OCI-LY3 (cell line): Measurements from ENCODE around the gene ANGPTL5.

Experiments
- H2AFZ ChIP-seq: fragments of 200-600, 300-600 bp; shearing (Covaris generic); 2 replicates; pipeline ENCODE4 v1.6.0; 2014; ENCODE audit warnings: antibody characterized with exemption, low read depth, low read length
- H3K27ac ChIP-seq: fragments of 200-600, 300-600 bp; sonication (generic); 2 replicates; pipeline ENCODE4 v1.5.1; 2014; ENCODE audit warnings: mild to moderate bottlenecking, low read length, moderate library complexity, mixed read lengths
- H3K27me3 ChIP-seq: fragments of 200-600, 300-600 bp; sonication (generic); 2 replicates; pipeline ENCODE4 v1.6.1; 2014; ENCODE audit warnings: low read depth, low read length, mixed read lengths
- H3K36me3 ChIP-seq: fragments of 200-600, 300-600 bp; sonication (generic); replicated peaks from 2 replicates; pipeline ENCODE3; 2014; ENCODE audit warnings: low read depth, low read length, mixed read lengths
- H3K4me1 ChIP-seq: fragments of 300-600, 200-600 bp; sonication (generic); 2 replicates; pipeline ENCODE4 v1.6.1; 2014; ENCODE audit warnings: low read length, mixed read lengths
- H3K4me2 ChIP-seq: fragments of 200-600, 300-600 bp; sonication (generic); 2 replicates; pipeline ENCODE4 v1.6.1; 2014; ENCODE audit warnings: low read length, mixed read lengths
- H3K4me3 ChIP-seq: fragments of 300-600, 200-600 bp; sonication (generic); 2 replicates; pipeline ENCODE4 v1.5.1; 2014; ENCODE audit warnings: antibody characterized with exemption, mild to moderate bottlenecking, low read length, moderate library complexity
- H3K79me2 ChIP-seq: fragments of 300-600, 200-600 bp; shearing (Covaris generic); 2 replicates; pipeline ENCODE4 v1.6.1; 2014; ENCODE audit warnings: mild to moderate bottlenecking, low read length, mixed read lengths
- H3K9ac ChIP-seq: fragments of 300-600, 200-600 bp; shearing (Covaris generic); 2 replicates; pipeline ENCODE4 v1.6.0; 2014; ENCODE audit warnings: mild to moderate bottlenecking, low read length, moderate library complexity
- H3K9me3 ChIP-seq: fragments of 200-600, 300-600 bp; shearing (Covaris generic); 2 replicates; pipeline ENCODE4 v1.6.1; 2014; ENCODE audit warnings: low read length, mixed read lengths; ENCODE audit not compliant: insufficient read depth
- H4K20me1 ChIP-seq: fragments of 200-600, 300-600 bp; sonication (generic); 2 replicates; pipeline ENCODE4 v1.6.1; 2016; ENCODE audit warnings: low read length, mixed read lengths; ENCODE audit not compliant: insufficient read depth
- EZH2phosphoT487 ChIP-seq: fragments of 200-600 bp; shearing (Covaris generic); IDR thresholded peaks from 2 replicates; pipeline ENCODE4 v1.6.1; 2018; ENCODE audit warnings: antibody characterized with exemption, mixed run types, low read depth
- TF ChIP-seq, protein P1 (sequence below): fragments of 200-600, 300-600 bp; sonication (generic); IDR thresholded peaks from 2 replicates; pipeline ENCODE4 v1.5.1; 2014; ENCODE audit warnings: antibody characterized with exemption, low read length, low read depth

ANGPTL5 gene

DNA sequence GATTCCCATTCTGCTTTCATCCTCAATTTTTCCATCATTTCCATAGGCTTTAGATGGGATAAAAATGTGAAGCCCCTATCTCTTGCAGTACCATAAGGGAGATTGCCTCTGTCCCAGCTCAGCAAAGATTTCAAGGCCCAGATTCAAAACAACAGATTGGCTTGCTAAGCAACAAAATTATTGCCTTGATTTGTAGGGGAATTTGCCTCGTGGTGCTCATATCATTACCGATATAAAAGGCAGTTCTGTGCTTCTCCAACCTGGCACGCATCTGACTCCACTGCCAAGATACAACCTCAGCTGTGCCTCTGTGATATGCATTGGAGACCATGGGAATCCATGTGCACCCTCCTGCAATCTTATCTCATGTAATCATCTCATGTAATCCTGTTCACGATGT lies 26.6 kb downstream of the ANGPTL5 start:
- Histone ChIP-seq H3K27ac (no peak overlapping the region), H3K4me3 (no peak overlapping the region), H4K20me1 (no peaks in the 10 kb centered on the region), H3K9me3 (no peaks in the 10 kb centered on the region), H3K36me3 (no peaks in the 10 kb centered on the region), H3K27me3 (no peaks in the 10 kb centered on the region), H3K4me2 (no peak overlapping the region), H2AFZ (no peak overlapping the region), H3K4me1 (no peaks in the 10 kb centered on the region), H3K9ac (no peak overlapping the region), H3K79me2 (no peaks in the 10 kb centered on the region)
- no peak for TF ChIP-seq EZH2phosphoT487
- TF ChIP-seq, protein P1, sequence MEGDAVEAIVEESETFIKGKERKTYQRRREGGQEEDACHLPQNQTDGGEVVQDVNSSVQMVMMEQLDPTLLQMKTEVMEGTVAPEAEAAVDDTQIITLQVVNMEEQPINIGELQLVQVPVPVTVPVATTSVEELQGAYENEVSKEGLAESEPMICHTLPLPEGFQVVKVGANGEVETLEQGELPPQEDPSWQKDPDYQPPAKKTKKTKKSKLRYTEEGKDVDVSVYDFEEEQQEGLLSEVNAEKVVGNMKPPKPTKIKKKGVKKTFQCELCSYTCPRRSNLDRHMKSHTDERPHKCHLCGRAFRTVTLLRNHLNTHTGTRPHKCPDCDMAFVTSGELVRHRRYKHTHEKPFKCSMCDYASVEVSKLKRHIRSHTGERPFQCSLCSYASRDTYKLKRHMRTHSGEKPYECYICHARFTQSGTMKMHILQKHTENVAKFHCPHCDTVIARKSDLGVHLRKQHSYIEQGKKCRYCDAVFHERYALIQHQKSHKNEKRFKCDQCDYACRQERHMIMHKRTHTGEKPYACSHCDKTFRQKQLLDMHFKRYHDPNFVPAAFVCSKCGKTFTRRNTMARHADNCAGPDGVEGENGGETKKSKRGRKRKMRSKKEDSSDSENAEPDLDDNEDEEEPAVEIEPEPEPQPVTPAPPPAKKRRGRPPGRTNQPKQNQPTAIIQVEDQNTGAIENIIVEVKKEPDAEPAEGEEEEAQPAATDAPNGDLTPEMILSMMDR = no peak

DNA sequence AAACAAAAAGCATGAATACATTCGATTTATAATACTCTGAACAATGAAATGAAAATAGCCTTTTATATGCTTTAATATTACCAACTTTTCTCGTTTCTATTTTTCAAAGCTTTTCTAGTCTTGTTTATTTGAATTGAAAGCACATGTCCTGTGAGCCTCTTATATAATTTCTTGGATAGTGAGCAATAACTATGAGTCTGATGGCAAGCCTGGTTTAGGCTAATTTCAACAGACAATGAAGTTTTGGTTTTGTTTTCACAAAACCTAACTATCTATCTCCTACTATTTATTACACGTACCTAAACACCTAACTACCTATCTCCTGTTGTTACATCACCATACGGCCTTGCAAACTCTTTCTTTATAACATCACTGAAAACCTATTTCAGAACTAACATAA lies 30.7 kb downstream of the ANGPTL5 start:
- H3K9ac ChIP-seq = no peak overlapping the region
- no peak overlapping the region for H3K4me3 ChIP-seq
- H3K36me3 ChIP-seq = no peaks in the 10 kb centered on the region
- no peak overlapping the region for H3K27ac ChIP-seq
- no peak overlapping the region for H3K4me2 ChIP-seq
- H3K27me3 ChIP-seq = no peaks in the 10 kb centered on the region
- no peak overlapping the region for H2AFZ ChIP-seq
- TF ChIP-seq, protein P1 = no peak
- TF ChIP-seq EZH2phosphoT487 = no peak
- no peaks in the 10 kb centered on the region for H4K20me1 ChIP-seq
- H3K4me1 ChIP-seq = no peaks in the 10 kb centered on the region
- no peaks in the 10 kb centered on the region for H3K79me2 ChIP-seq
- H3K9me3 ChIP-seq = no peaks in the 10 kb centered on the region

DNA sequence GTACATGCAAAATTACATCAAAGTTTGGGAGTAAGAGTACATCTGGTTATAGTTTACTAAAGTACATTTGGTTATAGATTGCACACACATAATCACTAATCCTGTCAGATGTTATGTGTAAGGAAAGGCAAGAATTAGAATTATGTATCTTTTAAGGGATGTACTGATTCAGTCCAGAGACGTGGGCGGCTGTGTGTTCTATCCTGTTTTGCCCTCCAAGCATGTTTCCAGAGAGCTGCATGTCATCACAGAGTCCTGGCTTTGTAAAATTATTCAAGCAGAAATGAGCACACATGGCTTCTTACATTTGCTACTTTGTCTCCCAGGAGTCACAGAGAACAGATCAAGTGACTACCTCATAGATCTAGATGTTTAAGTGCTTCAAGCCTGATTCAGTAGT lies 34.7 kb downstream of the ANGPTL5 start:
- Histone ChIP-seq H3K9ac (no peak overlapping the region), H3K27ac (no peak overlapping the region), H3K36me3 (no peaks in the 10 kb centered on the region), H3K27me3 (no peaks in the 10 kb centered on the region), H3K4me2 (no peak overlapping the region), H3K9me3 (no peaks in the 10 kb centered on the region), H3K4me3 (no peak overlapping the region), H3K4me1 (no peaks in the 10 kb centered on the region), H2AFZ (no peak overlapping the region), H3K79me2 (no peaks in the 10 kb centered on the region), H4K20me1 (no peaks in the 10 kb centered on the region)
- TF ChIP-seq, protein P1 = no peak
- no peak for TF ChIP-seq EZH2phosphoT487

DNA sequence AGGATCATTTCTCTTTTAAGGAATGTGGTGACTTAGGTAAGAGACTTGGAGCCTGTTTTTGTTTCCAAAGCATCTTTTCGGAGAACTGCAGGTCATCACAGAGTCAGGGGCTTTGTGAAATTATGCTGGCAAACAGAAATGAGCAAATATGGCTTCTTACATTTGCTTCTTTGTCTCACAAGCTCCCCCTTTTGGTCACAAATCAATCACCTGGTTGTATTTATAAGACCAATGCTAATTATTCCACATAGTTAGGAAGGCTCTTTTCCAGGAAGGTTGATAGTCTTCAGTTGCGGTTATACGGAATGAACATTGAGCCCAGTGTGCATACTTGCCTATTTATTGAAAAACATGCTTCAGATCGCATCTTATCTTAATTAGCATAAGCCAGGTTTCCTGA lies 36.1 kb downstream of the ANGPTL5 start:
- Histone ChIP-seq H3K27me3 (no peaks in the 10 kb centered on the region), H3K4me2 (peak overlapping the region; percentile 41; the same call in 1 of the 2 replicates), H3K79me2 (no peaks in the 10 kb centered on the region), H3K4me1 (no peaks in the 10 kb centered on the region), H3K4me3 (no peak overlapping the region), H3K9me3 (no peaks in the 10 kb centered on the region), H4K20me1 (no peaks in the 10 kb centered on the region), H3K9ac (no peak overlapping the region), H3K36me3 (no peaks in the 10 kb centered on the region), H2AFZ (peak overlapping the region; percentile 91), H3K27ac (no peak overlapping the region)
- TF ChIP-seq, protein P1 = peak; percentile 45
- TF ChIP-seq EZH2phosphoT487 = no peak
